Measurements from ENCODE around the gene EWSR1.

The EWSR1 gene

DNA sequence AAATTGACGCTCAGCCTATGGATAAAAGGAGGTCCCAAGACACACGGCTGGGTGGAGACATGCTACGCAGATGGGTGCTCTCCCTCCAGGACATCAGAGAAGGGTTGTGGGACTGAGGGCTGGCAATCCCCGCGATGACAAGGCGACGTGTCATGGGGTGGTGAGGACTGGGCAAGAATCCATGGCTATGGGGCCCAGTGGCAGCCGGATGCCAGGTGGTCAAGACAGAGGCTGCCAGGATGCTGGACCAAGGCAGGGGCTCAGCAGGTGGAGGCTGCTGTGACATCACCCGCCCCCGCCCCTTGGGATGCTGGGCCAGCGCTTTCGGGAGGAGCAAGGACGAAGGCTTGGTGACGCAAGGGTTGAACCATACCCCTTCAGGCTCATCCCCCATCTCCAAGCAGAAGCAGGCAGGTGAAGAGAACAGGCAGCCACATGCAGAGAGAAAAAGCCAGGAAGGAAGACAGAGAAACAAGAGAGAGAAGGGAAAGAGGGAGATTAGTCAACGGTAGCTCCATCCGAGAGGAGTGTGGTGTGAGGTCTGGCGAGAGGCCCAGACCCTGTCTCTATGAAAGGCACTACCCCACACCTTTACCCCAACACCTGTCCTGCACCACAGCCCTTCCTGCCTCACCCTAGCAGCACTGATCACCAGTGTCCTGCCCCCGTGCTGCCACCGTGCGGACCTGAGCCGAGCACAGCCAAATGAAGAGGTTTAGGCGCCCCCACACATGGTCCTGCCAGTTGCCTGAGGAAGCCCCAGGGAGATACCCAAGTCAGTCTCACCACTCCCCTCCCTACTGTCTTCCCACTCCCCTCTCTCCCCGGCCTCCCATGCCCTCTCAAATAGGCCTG, 71.5 kb downstream of the EWSR1 start:
- Histone ChIP-seq H3K4me3 (ENCODE audit: low read depth in 1 of 2, low read length in 1 of 2) (no peak overlapping the region), H3K27me3 (no peaks in the 10 kb centered on the region), H3K9me3 (no peaks in the 10 kb centered on the region), H3K27ac (no peak overlapping the region), H3K4me1 (ENCODE audit: control insufficient read depth in 1 of 2, insufficient read depth in 1 of 2, low read depth in 1 of 2, low read length in 1 of 2) (peaks cover 0 to 9% of the 10 kb centered on the region in 2 experiments), H3K36me3 (peaks cover 99% of the 10 kb centered on the region)
- TF ChIP-seq, protein P1, sequence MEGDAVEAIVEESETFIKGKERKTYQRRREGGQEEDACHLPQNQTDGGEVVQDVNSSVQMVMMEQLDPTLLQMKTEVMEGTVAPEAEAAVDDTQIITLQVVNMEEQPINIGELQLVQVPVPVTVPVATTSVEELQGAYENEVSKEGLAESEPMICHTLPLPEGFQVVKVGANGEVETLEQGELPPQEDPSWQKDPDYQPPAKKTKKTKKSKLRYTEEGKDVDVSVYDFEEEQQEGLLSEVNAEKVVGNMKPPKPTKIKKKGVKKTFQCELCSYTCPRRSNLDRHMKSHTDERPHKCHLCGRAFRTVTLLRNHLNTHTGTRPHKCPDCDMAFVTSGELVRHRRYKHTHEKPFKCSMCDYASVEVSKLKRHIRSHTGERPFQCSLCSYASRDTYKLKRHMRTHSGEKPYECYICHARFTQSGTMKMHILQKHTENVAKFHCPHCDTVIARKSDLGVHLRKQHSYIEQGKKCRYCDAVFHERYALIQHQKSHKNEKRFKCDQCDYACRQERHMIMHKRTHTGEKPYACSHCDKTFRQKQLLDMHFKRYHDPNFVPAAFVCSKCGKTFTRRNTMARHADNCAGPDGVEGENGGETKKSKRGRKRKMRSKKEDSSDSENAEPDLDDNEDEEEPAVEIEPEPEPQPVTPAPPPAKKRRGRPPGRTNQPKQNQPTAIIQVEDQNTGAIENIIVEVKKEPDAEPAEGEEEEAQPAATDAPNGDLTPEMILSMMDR (IDR thresholded peaks at IDR 0.05) = no peak

DNA sequence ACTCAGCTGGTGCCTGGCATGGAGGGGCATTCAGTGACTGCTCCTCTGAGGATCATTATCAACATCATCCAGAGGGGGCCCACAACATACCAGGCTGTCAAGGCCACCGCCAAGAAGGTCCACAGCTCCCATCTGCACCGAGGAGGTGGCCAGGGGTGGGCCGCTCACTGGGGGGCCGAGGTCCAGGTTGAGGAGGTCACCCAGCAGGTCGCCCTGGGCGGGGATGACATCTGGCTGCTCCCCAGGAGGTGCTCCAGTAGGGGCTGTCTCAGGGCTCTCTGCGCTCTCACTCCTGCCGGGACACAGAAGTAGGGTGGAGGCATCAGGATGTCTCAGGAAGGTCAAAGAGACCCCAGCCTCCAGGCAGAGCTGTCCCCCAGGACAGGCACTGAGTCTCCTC, 72.5 kb downstream of the EWSR1 start:
- Histone ChIP-seq H3K27ac (no peak overlapping the region), H3K4me3 (ENCODE audit: low read depth in 1 of 2, low read length in 1 of 2) (no peak overlapping the region), H3K27me3 (no peaks in the 10 kb centered on the region), H3K4me1 (ENCODE audit: control insufficient read depth in 1 of 2, insufficient read depth in 1 of 2, low read depth in 1 of 2, low read length in 1 of 2) (peaks cover 0 to 9% of the 10 kb centered on the region in 2 experiments), H3K9me3 (no peaks in the 10 kb centered on the region), H3K36me3 (peaks cover 98% of the 10 kb centered on the region)
- TF ChIP-seq, protein P1 (IDR thresholded peaks at IDR 0.05) = no peak

DNA sequence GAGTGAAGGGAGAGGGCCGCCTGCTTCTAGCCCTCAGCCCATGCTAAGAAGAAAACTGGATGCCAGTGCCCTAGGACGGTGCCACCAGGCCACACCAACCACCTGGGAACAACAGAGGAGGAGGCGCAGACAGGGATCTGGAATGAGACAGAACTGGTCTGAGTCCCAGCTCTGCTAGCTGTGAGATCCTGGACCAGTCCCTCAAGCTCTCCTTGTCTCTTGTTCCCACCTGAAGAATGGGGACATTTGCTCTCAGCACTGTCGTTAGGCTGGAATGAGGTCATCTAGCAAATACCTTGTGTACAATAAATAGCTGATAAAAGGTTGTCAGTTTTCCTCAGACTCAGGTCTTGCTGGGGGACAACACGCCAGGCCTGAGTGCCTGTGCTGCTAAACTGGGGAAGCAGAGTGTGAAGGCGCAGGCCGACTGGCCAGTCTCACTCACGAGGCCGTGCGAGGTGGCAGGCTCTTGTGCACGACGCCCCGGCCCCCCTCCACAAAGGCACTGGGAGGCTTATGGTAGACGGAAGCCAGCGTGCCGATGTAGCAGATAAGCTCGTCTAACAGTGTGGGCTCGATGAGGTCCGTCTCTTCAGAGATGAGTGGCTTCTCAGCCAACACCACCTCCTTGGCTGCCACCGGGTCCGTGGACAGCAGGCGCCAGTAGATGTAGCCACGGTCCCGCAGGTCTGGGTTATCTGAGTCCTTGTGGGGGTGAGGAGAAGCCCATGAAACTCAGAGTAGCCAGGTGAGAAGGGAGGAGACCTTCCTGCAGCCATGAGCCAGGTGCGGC, 73.2 kb downstream of the EWSR1 start:
- H3K4me3 ChIP-seq (ENCODE audit: low read depth in 1 of 2, low read length in 1 of 2) = no peak overlapping the region
- peaks cover 98% of the 10 kb centered on the region for H3K36me3 ChIP-seq
- H3K9me3 ChIP-seq = no peaks in the 10 kb centered on the region
- peaks cover 0 to 9% of the 10 kb centered on the region in 2 experiments for H3K4me1 ChIP-seq (ENCODE audit: control insufficient read depth in 1 of 2, insufficient read depth in 1 of 2, low read depth in 1 of 2, low read length in 1 of 2)
- TF ChIP-seq, protein P1 (IDR thresholded peaks at IDR 0.05) = no peak
- no peak overlapping the region for H3K27ac ChIP-seq
- no peaks in the 10 kb centered on the region for H3K27me3 ChIP-seq

DNA sequence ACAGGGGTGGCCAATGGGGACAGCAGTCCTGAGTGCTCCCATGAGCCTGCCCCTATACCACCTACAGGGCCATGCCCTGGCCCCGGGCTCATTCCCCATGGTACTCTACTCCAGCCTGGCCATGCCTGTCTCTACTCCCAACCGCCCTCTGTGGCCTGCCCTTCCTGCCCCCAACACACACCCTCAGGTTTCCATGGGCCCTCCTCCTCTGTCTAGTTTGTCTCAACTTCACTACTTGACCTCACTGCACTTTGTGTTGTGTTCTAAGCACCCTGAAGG, 73.7 kb downstream of the EWSR1 start:
- Histone ChIP-seq H3K4me1 (ENCODE audit: control insufficient read depth in 1 of 2, insufficient read depth in 1 of 2, low read depth in 1 of 2, low read length in 1 of 2) (peaks cover 0 to 9% of the 10 kb centered on the region in 2 experiments), H3K4me3 (ENCODE audit: low read depth in 1 of 2, low read length in 1 of 2) (no peak overlapping the region), H3K36me3 (peaks cover 98% of the 10 kb centered on the region), H3K27me3 (no peaks in the 10 kb centered on the region), H3K9me3 (no peaks in the 10 kb centered on the region), H3K27ac (no peak overlapping the region)
- TF ChIP-seq, protein P1 (IDR thresholded peaks at IDR 0.05) = no peak

DNA sequence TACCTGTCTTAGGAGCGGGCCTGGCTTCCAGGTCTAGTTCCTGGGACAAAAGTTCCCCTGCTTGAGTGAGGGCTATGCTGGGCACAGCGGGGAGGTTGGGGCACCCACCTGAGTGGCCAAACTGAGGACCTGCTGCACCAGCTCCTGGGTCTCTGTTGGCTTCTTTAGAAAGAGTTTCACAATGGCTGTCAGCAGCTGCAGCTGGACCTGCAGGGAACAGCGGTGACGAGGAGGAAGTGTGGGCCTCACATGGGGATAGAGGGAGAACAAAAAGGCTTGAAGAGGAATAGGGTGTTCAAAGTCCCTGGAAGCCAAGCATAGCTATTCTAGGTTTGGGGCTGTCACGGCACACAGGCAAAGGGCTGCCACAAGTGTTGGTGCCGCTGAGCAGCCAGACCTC, 74.1 kb downstream of the EWSR1 start:
- Histone ChIP-seq H3K27ac (no peak overlapping the region), H3K27me3 (no peaks in the 10 kb centered on the region), H3K4me1 (ENCODE audit: control insufficient read depth in 1 of 2, insufficient read depth in 1 of 2, low read depth in 1 of 2, low read length in 1 of 2) (peaks cover 0 to 9% of the 10 kb centered on the region in 2 experiments)

More for the DNA sequence above, 74.1 kb downstream of the EWSR1 start:
- Histone ChIP-seq H3K4me3 (ENCODE audit: low read depth in 1 of 2, low read length in 1 of 2) (no peak overlapping the region), H3K9me3 (no peaks in the 10 kb centered on the region), H3K36me3 (peaks cover 98% of the 10 kb centered on the region)
- TF ChIP-seq, protein P1 (IDR thresholded peaks at IDR 0.05) = no peak

Data from neutrophil (primary cell).